Measurements from ENCODE around the gene LANCL2. TPM values are rescaled to one million over a fixed set of nuclear protein-coding genes. Genes with fewer than 3 reads are reported as not detected.

The LANCL2 gene
- total and polyA plus RNA-seq, 9 of the 15 experiments (the other 6 are each of a cell fraction or from before 2014, with no cell fraction given), result 5.3 to 18.5 (median 13.5) TPM

DNA sequence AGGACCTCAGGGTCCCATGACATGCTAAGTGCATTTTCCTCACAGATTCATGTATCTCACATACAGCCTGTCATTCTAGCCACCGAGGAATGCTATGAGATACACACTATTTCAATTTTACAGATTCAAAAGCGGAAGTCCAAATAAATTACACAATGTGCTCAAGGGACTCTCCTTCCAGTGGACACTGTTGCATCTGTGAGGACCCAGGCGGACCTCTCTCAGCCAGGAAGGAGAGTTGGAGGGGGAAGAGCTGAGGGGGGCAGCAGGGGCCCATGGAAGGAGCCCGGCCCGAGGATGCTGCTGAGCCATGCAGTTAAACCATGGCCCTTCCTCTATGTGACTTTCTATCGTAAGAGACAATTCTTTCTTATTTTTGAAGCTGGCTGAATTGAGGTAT lies 113.6 kb downstream of the LANCL2 start:
- Histone ChIP-seq H3K4me3 (no peak overlapping the region), H3K9ac (ENCODE audit: insufficient read depth in 1 of 2, low read depth in 2 of 2, low read length in 2 of 2) (no peak overlapping the region), H3K27me3 (ENCODE audit: control insufficient read depth in 2 of 2, insufficient read depth in 2 of 2, low read length in 2 of 2) (no peaks in the 10 kb centered on the region), H3K9me3 (replicated peaks; ENCODE audit: control insufficient read depth, insufficient read depth, low read depth, low read length) (no peaks in the 10 kb centered on the region), H3K9me1 (ENCODE audit: control insufficient read depth, insufficient read depth, low read length) (no peaks in the 10 kb centered on the region), H3K4me1 (replicated peaks in 1 of 2; ENCODE audit: control insufficient read depth in 2 of 2, insufficient read depth in 2 of 2, low read length in 2 of 2) (0 out of 5 replicates have a peak, but pooled peaks cover 3% of the 10 kb centered on the region in 2 experiments), H3K4me2 (ENCODE audit: insufficient read depth, low read length) (no peak overlapping the region), H3K27ac (ENCODE audit: extremely low read depth, low read depth, low read length) (no peak overlapping the region), H3K79me2 (ENCODE audit: control insufficient read depth, insufficient read depth, low read length) (no peaks in the 10 kb centered on the region), H2AFZ (ENCODE audit: low read depth, low read length) (no peak overlapping the region), H3K36me3 (ENCODE audit: control insufficient read depth, insufficient read depth, low read length) (peaks cover 4% of the 10 kb centered on the region; the same call in 1 of the 3 replicates), H4K20me1 (replicated peaks; ENCODE audit: control insufficient read depth, insufficient read depth, low read length) (no peaks in the 10 kb centered on the region)
- BruUV-seq (replicated peaks), result no TSS peak
- DNase-seq (ENCODE audit: extremely low read depth in 1 of 4, low spot score in 3 of 4), result no peak
- ChIA-PET CTCF (ENCODE audit: low intra/inter-chr PET ratio) (no interaction called here), POLR2A (no interaction called here)
- no peak for FAIRE-seq
- WGBS (ENCODE audit: insufficient coverage, low coverage, missing lambda C conversion rate), result 68% methylated on average over 5 of the region's 6 CpGs
- ATAC-seq, result no peak
- in situ Hi-C loops (cut with MboI), result no loop called here
- intact Hi-C loops (cut with micrococcal nuclease), result no loop called here
- TF ChIP-seq NCOA4 (IDR thresholded peaks at IDR 0.05; ENCODE audit: partially characterized antibody) (no peak), TCF7 (IDR thresholded peaks at IDR 0.05; ENCODE audit: borderline replicate concordance) (no peak), THRA (IDR thresholded peaks at IDR 0.05) (no peak), ZNF133 (CRISPR knock-in tag; IDR thresholded peaks at IDR 0.05) (no peak), ZNF436 (CRISPR knock-in tag; IDR thresholded peaks at IDR 0.05) (no peak), TEAD4 (IDR thresholded peaks at IDR 0.05; ENCODE audit: low read length) (no peak), TEAD4 (CRISPR knock-in tag; IDR thresholded peaks at IDR 0.05; ENCODE audit: borderline replicate concordance) (no peak), PURB (CRISPR knock-in tag; IDR thresholded peaks at IDR 0.05; ENCODE audit: low read depth) (no peak), ZNF76 (CRISPR knock-in tag; IDR thresholded peaks at IDR 0.05; ENCODE audit: borderline replicate concordance) (no peak), CREB5 (CRISPR knock-in tag; IDR thresholded peaks at IDR 0.05) (no peak), TSC22D4 (tag; IDR thresholded peaks at IDR 0.05) (no peak), DIDO1 (tag; IDR thresholded peaks at IDR 0.05; ENCODE audit: low read depth) (no peak), POLR2A (conservative IDR thresholded peaks at IDR 0.05) (no peak)
- TF ChIP-seq, protein P1, sequence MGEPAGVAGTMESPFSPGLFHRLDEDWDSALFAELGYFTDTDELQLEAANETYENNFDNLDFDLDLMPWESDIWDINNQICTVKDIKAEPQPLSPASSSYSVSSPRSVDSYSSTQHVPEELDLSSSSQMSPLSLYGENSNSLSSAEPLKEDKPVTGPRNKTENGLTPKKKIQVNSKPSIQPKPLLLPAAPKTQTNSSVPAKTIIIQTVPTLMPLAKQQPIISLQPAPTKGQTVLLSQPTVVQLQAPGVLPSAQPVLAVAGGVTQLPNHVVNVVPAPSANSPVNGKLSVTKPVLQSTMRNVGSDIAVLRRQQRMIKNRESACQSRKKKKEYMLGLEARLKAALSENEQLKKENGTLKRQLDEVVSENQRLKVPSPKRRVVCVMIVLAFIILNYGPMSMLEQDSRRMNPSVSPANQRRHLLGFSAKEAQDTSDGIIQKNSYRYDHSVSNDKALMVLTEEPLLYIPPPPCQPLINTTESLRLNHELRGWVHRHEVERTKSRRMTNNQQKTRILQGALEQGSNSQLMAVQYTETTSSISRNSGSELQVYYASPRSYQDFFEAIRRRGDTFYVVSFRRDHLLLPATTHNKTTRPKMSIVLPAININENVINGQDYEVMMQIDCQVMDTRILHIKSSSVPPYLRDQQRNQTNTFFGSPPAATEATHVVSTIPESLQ (CRISPR knock-in tag; IDR thresholded peaks at IDR 0.05), result no peak
- TF ChIP-seq, protein P2, sequence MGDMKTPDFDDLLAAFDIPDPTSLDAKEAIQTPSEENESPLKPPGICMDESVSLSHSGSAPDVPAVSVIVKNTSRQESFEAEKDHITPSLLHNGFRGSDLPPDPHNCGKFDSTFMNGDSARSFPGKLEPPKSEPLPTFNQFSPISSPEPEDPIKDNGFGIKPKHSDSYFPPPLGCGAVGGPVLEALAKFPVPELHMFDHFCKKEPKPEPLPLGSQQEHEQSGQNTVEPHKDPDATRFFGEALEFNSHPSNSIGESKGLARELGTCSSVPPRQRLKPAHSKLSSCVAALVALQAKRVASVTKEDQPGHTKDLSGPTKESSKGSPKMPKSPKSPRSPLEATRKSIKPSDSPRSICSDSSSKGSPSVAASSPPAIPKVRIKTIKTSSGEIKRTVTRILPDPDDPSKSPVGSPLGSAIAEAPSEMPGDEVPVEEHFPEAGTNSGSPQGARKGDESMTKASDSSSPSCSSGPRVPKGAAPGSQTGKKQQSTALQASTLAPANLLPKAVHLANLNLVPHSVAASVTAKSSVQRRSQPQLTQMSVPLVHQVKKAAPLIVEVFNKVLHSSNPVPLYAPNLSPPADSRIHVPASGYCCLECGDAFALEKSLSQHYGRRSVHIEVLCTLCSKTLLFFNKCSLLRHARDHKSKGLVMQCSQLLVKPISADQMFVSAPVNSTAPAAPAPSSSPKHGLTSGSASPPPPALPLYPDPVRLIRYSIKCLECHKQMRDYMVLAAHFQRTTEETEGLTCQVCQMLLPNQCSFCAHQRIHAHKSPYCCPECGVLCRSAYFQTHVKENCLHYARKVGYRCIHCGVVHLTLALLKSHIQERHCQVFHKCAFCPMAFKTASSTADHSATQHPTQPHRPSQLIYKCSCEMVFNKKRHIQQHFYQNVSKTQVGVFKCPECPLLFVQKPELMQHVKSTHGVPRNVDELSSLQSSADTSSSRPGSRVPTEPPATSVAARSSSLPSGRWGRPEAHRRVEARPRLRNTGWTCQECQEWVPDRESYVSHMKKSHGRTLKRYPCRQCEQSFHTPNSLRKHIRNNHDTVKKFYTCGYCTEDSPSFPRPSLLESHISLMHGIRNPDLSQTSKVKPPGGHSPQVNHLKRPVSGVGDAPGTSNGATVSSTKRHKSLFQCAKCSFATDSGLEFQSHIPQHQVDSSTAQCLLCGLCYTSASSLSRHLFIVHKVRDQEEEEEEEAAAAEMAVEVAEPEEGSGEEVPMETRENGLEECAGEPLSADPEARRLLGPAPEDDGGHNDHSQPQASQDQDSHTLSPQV (IDR thresholded peaks at IDR 0.05), result no peak
